Stimulated activated CD4-positive, alpha-beta T cell treated with anti-CD3 and anti-CD28 coated beads, Interleukin-2, amount 100 ng/mL, for 48 hours (primary cell): ENCODE results near the gene SRD5A2.
"Not testable (repeated sequence)": the region's sequence is repeated elsewhere in the genome, so short reads cannot be mapped to it uniquely, and the experiment has no call there.

Source experiments
- DNase-seq, 2 donors: peaks; one replicate each; pipeline ENCODE4 v3.0.0-alpha.2; 2020

SRD5A2 gene

DNA sequence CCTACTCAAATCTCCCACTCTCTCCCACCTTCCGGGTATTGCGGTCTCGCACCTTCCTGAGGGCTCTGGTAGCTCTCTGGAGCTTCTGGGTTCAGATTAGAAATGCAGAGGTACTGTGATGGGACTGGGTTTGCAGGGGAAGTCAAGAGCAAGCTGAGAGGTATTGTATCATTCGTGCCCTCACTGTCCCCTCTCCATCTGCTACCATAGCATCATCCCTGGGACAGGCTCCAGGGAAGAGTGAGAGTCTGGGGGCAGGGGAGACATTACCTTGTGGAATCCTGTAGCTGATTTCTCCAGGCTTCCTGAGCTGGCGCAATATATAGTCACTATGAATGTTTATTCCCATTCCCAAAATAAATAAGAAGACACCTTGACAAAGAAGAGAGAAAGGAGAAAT, 49.6 kb downstream of the SRD5A2 start:
- no peak for DNase-seq

DNA sequence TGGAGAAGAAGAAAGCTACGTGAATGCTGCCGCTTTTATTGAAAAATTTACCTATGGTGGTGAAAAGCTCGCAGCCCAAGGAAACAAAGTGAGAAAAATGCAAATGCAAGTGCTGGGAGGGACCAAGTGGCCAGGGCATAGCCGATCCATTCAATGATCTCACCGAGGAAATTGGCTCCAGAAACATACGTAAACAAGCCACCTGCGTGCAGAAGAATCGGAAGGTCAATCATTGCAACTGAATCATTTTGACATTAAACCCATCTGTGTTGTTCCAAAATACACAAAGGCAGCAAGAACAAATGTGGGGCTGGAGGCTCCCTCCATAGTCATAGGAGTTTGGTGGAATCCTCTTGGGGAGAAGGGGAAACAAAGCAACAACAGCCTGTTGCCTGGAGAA, 51.5 kb downstream of the SRD5A2 start:
- no peak for DNase-seq

DNA sequence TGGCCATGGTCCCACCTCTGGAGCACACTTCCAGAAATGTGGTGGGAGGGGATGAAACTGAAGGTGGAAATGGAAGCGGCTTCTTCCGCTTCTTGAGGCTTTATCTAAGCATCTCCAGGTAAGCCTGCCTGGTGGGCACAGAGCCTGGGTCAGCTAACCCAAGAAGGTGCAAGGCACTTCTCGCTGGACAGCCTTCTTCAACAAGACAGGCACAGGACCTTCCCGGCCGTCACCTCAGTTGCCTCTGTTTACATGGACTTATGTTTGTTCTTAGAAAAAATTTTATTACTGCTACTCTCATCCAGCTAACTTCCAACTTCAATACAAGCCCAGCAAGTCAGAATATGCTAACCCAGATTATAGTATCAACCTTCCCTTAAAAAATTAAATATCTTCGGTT, 51.9 kb downstream of the SRD5A2 start:
- no peak for DNase-seq

DNA sequence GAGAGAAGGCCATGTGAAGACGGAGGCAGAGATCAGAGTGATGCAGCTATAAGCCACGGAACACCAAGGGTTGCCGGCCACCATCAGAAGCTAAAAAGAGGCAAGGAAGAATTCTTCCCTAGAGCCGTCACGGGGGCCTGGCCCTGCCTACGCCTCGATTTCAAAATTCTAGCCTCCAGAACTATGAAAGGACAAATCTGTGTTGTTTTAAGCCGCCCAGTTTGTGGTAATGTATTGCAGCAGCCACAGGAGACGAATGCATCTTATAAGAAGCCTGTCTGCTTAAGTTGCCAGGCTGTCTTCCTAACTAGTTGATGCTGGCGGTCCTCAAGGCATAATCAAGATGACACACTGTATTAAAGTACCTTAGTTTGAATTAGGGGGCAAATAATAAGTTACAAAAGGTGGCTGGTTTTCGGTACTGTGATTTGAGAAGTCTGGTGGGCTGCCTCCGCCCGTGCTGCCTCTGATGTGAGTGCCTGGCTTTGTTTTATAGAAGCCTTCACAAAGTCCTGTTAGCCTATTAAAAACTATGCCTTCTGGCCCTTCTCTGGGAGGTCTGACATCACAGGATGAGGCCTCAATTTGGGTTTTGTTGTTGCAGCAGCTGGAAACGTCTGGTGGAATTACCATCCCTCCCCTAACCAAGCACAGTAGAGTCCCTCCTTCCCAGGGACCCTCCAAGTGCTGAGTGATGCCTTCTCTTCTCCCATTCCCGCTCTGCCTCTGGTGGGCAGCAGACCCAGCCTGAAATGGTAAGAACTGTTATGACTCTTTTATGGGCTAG, 53.6 kb downstream of the SRD5A2 start:
- DNase-seq = no peak

DNA sequence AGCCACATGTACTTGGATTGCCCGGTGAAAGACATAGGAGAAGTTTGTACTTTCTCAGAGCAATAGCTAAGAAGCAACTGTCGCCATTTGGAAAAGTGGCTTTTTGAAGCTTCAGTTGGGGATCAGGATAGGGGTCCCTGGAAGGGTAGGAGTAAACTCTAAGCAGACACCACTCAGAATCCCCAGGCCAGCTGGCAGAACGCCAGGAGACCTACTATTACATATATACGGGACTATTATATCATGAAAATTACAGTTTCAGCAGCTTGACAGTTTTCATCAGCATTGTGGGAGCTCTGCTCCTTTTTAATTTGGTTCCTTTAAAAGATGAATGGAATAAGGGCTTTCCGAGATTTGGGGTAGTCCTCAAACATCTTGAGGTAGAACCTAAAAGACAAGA, 54.9 kb downstream of the SRD5A2 start:
- DNase-seq = no peak

DNA sequence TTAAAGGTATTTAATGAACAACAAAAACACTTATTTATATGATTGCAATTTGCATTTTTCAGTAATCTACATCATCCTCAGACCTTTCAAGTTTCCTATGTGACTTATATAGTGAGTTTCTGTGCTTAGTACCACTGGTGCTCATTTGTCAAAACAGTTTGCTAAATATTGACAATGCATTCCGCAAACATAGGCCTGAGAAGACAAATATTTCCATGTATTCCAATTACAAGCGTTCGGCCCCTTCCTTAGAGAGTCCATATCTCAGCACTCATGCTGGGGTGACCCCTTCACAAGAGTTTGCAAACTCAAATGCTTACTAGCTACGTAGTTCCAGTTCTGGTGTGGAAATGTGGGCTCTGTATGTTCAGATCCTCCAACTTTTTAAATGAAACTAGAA, 56.1 kb downstream of the SRD5A2 start:
- DNase-seq = no peak

DNA sequence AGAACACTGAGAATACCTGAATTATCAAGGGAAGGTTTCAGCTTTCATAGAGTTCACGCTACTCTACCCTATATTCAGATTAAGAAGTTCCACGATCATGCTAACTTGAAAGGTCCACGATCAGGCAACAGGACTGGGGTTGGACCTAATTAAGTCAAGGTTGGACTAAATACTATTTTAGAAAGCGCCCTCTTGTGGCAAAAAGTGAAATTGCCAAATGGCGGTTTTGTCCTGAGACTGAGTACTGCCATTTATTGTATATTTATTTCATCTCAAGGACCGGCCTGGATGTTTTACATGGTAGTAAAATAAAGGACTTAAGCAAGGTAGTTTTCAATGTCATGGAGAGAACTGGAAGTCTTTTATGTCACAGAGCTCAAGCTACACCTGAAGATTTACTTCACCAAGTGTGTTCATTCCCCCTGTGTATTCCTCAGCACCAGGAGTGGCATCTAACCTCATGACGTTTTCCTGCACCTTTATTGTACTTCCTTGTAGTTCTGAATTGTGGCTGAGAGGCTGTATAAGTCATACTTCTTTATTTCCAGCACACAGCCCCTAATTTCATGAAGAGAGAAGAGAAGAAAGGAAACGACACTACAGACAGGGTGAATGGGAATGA, 56.8 kb downstream of the SRD5A2 start:
- DNase-seq = peak; percentile 58 to 61

DNA sequence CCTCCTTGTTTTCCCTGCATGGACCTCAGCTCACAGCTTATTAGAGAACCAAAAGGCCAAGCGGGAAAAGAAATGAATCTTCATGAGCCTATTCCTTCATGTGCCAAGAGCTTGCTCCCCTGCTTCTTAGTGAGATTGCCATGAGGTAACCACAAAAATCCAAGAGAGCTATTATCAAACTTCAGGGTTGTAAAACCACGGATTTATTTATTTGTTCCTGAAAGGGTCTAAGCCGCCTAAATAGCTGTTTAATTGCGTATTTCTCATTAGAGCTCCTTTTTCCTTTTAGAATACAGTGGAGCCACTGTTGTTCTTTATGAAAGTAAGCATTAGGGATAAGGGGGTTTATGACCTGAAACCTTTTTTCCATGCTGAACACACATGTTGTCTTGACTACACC, 58.0 kb downstream of the SRD5A2 start:
- no peak for DNase-seq

DNA sequence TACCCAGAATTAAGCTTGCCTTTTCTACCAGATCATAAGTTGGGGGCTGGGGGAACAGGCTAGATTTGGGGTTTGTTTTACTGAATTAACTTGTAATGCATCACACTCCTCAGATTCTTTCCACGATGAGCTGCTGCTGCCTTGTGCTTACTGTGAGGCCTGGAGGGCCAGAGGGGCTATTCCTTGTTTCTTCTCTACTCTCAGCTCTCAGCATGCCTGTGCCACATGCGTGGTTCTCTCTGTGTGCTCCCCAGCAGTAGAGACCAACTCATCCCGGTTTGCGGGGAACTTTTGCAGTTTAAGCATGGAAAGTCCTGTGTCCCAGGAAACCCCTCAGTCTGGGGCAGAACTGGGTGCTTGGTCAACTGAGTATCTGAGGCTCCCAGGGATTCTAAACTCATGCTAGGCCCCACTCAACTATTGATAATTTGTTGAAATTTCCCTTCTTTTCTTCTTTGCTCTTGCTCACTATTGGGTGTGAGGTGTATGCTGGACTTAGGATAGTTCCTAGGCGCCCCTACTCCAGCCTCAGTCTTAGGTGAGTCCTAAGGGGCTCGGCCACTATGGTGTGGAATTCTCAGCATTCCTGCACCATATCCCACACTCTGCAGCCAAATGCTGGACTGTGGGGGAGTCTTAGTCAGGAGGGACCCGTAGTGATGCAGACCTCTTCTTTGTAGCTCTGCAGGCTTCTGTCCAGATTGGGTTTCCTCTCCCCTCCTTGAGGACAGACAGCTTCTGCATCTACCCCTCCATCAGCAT, 63.1 kb downstream of the SRD5A2 start:
- DNase-seq = no peak

DNA sequence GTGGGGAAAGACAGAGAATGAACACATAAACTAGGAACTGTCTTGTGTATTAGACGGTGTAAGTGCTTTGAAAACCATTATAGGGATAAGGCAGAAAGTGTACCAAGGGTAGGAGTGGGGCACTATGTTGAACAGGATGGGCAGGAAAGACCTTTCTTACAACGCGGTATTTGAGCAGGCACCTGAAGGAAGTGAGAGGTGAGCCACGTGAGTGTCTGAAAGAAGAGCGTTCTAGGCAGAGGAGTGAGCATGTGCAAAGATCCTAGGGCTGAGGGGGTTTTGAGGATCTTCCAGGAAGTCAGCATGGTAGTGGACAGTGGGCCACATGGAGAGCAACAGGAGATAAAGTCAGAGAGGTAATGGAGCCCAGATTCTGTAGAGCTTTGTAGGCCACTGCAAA, 65.2 kb downstream of the SRD5A2 start:
- no peak for DNase-seq

DNA sequence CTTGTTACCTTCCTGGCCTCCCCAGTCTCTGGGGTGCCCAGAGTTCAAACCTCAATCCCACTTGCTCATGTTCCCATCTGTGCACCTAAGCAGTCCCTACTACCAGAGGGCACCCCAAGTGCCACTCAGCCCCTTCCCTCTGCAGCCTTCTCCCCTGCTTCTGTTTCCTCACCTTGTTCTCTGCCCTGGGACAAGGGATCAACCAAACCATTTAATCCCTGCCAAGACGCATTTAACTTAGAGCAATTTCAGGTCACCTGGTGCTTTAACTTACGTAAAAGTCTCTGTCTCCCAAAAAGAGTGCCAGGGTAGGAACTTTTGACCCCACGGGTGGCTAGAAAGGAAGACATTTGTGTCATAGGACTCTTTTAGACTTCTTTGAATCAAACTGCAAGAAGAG, 67.2 kb downstream of the SRD5A2 start:
- no peak for DNase-seq

DNA sequence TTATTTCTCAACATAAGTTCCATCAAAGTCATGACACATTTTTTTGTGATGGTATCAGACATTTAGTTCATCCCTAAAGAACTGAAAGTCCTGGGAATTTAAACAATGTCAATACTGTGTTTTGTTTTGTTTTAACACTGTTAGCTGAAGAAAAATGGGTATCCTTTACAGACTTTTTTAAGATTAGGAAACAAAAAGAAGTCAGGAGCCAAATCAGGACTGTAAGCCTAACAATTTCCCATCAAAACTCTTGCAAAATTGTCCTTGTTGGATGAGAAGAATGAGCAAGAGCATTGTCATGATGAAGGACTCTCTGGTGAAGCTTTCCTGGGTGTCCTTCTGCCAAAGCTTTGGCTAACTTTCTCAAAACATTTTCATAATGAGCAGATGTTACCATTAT, 69.4 kb downstream of the SRD5A2 start:
- DNase-seq = no peak

DNA sequence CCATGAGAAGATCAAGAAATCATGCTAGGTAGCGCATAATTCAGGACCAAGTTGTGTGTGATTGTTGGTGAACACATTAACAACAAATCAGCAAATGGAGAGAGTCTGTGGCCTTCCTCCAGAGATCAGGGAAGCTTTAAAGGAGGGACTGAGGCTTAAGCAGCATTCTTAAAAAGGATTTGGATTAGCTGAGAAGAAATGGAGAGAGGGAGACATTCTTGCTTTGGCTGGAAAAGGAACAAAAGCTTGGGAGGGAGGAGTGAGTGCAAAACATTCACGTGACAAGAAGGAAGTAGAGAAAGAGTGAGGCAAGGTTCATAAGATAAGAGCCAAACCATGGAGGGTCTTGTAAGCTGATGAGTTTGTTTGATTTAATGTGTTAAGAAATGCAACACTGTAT, 75.6 kb downstream of the SRD5A2 start:
- DNase-seq = no peak

DNA sequence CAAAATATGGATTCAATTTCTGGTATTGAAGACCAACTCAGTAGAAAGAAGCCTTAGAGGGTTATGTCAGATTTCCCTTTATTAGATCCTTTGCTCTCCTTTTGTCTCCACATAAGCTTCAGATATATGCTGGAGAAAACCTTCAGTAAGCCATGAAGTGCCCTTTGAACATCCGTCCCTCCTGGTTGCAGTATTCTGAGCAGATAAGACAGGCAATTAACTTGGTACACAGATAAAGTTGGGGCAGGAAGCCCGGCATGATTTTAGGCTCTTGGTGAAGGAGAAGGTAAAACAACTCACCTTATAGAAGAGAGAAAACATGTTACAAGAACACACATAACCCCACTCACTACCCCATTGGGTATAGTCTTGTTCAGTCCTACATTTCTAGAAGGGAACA, 76.4 kb downstream of the SRD5A2 start:
- no peak for DNase-seq

DNA sequence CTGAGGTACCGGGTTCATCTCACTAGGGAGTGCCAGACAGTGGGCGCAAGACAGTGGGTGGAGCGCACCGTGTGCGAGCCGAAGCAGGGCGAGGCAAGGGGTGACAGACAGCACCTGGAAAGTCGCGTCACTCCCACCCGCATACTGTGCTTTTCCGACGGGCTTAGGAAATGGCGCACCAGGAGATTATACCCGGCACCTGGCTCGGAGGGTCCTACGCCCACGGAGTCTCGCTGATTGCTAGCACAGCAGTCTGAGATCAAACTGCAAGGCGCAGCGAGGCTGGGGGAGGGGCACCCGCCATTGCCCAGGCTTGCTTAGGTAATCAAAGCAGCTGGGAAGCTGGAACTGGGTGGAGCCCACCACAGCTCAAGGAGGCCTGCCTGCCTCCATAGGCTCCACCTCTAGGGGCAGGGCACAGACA, 84.3 kb downstream of the SRD5A2 start:
- not testable (repeated sequence) for DNase-seq

DNA sequence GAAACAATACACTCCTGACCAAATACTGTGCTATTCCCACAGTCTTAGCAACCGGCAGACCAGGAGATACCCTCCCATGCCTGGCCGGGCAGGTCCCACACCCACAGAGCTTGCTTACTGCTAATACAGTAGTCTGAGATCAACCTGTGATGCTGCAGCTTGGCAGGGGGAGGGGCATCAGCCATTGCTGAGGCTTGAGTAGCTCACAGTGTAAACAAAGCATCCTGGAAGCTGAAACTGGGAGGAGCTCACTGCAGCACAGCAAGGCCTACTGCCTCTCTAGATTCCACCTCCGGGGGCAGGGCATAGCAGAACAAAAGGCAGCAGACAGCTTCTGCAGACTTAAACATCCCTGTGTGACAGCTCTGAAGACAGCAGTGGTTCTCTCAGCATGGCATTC, 91.4 kb downstream of the SRD5A2 start:
- not testable (repeated sequence) for DNase-seq

DNA sequence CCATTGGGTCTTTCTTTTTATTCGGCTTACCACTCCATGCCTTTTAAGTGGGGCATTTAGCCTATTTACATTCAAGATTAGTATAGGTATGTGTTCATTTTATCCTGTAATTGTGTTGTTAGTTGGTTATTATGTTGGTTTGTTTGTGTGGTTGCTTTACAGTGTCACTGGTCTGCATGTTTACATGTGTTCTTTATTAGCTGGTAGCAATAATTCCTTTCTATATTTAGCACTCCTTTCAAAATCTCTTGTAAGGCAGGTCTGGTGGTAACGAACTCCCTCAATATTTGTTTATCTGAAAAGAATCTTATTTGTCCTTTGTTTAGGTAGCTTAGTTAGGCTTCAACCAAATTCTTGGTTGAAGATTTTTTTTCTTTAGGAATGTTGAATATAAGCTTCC, 97.5 kb downstream of the SRD5A2 start:
- no peak for DNase-seq

DNA sequence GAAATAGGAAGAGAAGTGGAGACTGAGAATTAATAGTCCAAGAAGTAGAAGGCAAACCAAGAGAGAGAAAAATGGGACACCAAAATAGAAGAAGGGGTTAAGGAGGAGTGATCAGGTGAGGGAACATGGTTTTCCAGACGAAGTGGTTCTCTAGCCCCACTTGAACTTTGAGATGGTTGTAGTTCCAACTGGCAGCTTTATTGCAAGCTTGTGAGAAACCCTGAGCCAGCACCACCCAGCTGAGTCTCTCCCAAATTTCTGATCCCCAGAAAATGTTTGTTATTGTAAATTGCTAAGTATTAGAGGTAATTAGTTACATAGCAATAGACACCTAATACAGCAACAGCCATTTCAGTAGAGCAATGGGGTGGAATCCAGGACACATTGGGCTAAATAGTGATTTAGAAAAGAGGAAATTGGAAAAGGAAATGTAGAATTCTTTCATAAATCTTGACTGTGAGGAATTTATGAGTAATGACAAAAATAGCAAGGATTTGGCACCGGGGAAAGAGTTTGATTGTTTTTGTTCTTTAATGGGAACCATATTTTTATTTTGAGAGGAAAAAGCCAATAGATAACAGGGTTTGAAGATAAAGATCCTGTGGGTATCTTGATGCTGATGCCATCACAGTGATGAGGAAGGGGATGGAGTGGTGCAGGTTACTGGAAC, 104.1 kb downstream of the SRD5A2 start:
- DNase-seq = no peak

DNA sequence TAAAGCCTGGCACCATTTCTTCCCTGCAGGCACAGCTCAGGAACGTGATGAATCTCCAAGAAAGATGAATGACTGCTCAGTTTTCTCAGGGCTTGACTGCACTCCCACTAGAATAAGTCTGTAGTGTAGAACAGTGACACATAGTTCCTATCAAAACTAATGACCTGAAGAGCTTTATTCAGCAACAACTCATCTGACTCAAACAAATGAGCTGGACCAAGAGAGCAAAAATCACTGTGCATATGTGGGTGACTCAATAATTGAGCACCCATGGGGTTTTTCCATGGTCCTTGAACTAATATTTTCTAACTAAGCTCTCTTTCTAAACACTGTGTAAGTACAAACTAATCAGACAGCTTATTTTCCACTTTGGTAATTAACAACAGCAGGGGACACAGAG, 105.0 kb downstream of the SRD5A2 start:
- DNase-seq = no peak

DNA sequence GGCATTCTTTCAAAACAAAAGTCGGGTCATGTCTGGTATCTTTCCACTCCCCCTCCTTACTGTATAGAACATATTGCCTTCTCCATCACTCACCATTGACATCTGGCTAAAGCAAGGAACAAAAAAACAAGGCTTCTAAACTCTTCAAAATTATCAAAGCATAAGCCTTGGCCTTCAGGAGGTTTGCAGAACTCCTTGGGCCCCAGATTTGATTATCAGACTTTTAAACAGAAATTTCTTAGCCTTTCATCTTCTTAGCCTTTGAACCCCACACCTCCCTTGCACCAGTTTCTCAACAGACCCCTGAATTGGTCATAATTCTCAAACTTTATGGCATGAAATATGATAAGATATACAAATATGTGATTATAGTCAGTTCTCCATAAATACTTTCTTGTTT, 106.4 kb downstream of the SRD5A2 start:
- DNase-seq = no peak
